ENCODE results near the gene PTN. TPM values are rescaled to one million over a fixed set of nuclear protein-coding genes. Genes with fewer than 3 reads are reported as not detected.
"Not testable (repeated sequence)": the region's sequence is repeated elsewhere in the genome, so short reads cannot be mapped to it uniquely, and the experiment has no call there.

Gene PTN
- total and polyA plus RNA-seq, 2 donors: 36.1 to 91.1 TPM

DNA sequence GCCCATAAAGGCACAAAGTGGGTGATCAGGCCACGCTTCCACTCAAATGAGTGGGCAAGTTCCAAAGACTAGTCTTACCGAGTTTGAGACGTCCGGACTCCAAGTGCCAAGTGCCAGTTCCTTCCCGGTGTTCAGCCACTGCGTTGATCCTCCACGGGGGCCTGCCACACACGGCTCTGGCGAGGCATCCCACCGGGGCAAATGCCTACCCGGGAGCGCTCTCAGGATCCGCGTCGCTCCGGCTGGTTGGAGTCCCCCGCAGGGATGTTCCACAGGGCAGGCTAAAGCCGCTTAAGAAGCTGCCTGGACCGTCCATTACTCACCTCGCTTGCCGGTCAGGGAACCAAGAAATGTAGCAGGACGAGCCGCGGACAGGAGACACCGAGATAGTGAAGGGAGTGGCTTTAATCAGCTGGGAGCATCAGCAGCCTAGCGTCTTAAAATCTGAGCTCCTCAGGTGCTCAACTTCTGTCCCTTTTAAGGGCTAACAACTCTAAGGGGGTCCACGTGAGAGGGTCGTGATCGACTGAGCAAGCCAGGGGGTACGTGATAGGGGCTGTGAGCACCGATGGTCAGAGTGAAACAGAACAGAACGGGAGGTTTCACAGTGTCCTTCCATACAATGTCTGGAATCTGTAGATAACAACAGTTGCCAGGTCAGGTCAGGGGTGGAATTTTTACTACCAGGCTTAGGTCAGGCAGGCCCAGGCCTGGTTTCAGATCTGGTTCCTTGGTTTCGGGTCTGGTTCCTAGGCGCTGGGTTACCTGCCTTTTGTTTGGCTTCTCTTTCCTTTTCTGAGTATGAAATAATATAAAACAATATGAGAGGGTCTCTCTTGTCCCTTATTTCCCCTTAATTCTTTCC is 75.3 kb downstream of the PTN start:
- H3K36me3 ChIP-seq (ENCODE audit: insufficient read depth); DNase-seq (ENCODE audit: extremely low spot score); H3K27ac ChIP-seq (ENCODE audit: low read depth); H3K4me1 ChIP-seq (ENCODE audit: insufficient read depth); H3K4me3 ChIP-seq (ENCODE audit: low read depth, low read length): not testable (repeated sequence)
- 95% methylated on average over 34 of the region's 34 CpGs for WGBS

DNA sequence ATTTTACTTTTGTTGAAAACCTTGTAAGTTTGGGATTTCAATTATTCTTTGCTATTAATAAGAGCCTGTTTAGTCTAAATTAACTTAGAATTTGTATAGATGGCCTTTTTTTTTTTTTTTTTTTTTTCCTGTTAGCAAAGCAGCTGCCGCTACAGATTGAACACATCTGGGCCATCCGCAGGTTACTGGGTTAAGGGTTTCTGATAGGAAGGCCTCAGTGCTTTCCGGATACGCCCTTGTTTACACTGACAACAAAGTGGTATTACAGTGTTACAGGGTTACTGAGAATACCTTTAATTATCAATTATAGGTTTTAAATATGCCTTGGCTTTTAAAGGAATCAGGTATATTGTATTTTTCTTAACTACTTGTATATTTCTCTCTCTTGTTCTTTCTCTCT is 76.8 kb downstream of the PTN start:
- no peak for DNase-seq (ENCODE audit: extremely low spot score)
- Histone ChIP-seq H3K36me3 (ENCODE audit: insufficient read depth) (no peaks in the 10 kb centered on the region), H3K4me1 (ENCODE audit: insufficient read depth) (no peaks in the 10 kb centered on the region), H3K4me3 (ENCODE audit: low read depth, low read length) (no peak overlapping the region), H3K27ac (ENCODE audit: low read depth) (no peak overlapping the region)
- WGBS: 55% methylated on average over 4 of the region's 4 CpGs

DNA sequence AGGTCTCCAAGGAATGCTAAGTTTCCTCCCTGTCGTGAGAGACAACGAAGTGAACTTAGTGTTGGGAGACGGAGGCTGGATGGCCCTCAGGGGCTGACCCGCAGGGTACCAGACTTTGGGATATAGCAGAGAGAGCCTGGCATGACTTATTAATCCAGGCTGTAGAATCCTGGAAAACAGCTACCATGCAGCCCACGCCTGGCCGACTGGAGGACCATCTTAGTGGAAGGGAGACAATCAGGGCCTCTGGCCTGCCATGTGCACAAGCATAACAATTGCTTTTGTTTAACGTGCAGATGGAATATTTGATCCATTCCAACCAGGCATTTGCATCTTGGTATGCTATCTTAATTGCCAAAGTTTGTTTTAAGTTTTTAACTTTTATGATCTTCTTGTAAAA is 78.1 kb downstream of the PTN start:
- H3K27ac ChIP-seq (ENCODE audit: low read depth); H3K4me3 ChIP-seq (ENCODE audit: low read depth, low read length); H3K36me3 ChIP-seq (ENCODE audit: insufficient read depth); DNase-seq (ENCODE audit: extremely low spot score); H3K4me1 ChIP-seq (ENCODE audit: insufficient read depth): not testable (repeated sequence)
- WGBS: 88% methylated on average over 7 of the region's 7 CpGs

DNA sequence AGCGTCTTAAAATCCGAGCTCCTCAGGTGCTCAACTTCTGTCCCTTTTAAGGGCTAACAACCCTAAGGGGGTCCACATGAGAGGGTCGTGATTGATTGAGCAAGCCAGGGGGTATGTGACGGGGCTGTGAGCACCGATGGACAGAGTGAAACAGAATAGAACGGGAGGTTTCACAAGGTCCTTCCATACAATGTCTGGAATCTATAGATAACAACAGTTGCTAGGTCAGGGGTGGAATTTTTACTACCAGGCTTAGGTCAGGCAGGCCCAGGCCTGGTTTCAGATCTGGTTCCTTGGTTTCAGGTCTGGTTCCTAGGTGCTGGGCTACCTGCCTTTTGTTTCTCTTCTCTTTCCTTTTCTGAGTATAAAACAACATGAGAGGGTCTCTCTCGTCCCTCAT is 80.9 kb downstream of the PTN start:
- Histone ChIP-seq H3K4me3 (ENCODE audit: low read depth, low read length) (no peak overlapping the region), H3K36me3 (ENCODE audit: insufficient read depth) (no peaks in the 10 kb centered on the region), H3K27ac (ENCODE audit: low read depth) (no peak overlapping the region), H3K4me1 (ENCODE audit: insufficient read depth) (no peaks in the 10 kb centered on the region)
- 95% methylated on average over 7 of the region's 7 CpGs for WGBS
- DNase-seq (ENCODE audit: extremely low spot score): no peak

DNA sequence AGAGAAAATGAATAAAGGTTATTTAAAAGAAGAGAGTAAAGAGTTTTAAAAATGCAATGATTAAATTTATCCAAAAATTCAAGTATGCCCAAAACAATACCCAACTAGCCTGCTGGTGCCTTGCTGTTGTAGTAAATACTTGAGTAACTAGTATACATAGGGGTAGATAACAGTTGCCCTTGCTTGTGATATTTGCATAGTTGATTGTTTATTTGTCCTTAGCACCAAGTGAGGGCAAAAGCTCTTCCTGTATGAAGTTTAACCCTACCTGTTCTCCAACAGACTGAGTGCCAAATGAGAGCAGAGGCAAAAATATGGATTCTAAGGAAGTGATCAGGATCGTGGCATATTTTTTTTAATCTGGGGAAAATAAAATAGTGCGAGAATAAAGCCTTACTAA is 85.0 kb downstream of the PTN start:
- H3K36me3 ChIP-seq (ENCODE audit: insufficient read depth): no peaks in the 10 kb centered on the region
- no peak overlapping the region for H3K4me3 ChIP-seq (ENCODE audit: low read depth, low read length)
- no peaks in the 10 kb centered on the region for H3K4me1 ChIP-seq (ENCODE audit: insufficient read depth)
- DNase-seq (ENCODE audit: extremely low spot score): no peak
- WGBS: 63% methylated on average over 2 of the region's 2 CpGs
- no peak overlapping the region for H3K27ac ChIP-seq (ENCODE audit: low read depth)

DNA sequence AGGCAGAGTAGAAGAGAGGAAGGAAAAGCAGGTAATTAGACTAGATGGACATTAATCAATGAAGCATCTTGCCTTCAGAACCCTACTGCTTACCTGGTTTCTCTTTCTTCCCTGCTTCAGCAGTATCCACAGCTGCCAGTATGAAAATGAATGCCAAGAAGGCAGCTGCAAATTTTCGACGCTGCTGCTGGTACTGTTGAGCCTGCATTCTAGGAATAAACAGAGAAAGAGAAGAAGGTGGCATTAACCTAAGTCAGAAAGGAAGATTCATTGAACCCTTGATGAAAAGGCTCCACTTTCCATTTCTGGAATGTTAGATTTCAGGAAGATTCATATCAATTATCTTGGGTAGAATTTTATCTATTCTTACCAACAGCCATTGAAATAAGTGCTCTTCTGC is 88.8 kb downstream of the PTN start:
- Histone ChIP-seq H3K4me1 (ENCODE audit: insufficient read depth) (no peaks in the 10 kb centered on the region), H3K27ac (ENCODE audit: low read depth) (no peak overlapping the region), H3K4me3 (ENCODE audit: low read depth, low read length) (no peak overlapping the region), H3K36me3 (ENCODE audit: insufficient read depth) (no peaks in the 10 kb centered on the region)
- WGBS: 87% methylated on average over 2 of the region's 2 CpGs
- no peak for DNase-seq (ENCODE audit: extremely low spot score)

DNA sequence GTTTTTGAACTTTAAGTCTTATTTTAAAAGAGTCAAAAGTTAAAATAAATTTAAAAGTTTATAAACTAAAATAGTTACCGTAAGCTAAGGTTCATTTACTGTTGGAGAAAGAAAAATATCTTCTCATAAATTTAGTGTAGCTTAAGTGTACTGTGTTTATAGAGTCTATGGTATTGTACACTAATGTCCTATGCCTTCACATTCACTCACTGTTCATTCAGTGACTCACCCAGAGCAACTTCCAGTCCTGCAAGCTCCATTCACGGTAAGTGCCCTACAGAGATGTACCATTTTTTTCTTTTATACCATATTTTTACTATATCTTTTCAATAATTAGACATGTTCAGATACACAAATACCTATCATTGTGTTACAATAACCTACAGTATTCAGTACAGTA is 97.6 kb downstream of the PTN start:
- 89% methylated on average over 2 of the region's 2 CpGs for WGBS
- no peak overlapping the region for H3K4me3 ChIP-seq (ENCODE audit: low read depth, low read length)
- no peak for DNase-seq (ENCODE audit: extremely low spot score)
- no peaks in the 10 kb centered on the region for H3K36me3 ChIP-seq (ENCODE audit: insufficient read depth)
- no peaks in the 10 kb centered on the region for H3K4me1 ChIP-seq (ENCODE audit: insufficient read depth)
- no peak overlapping the region for H3K27ac ChIP-seq (ENCODE audit: low read depth)

DNA sequence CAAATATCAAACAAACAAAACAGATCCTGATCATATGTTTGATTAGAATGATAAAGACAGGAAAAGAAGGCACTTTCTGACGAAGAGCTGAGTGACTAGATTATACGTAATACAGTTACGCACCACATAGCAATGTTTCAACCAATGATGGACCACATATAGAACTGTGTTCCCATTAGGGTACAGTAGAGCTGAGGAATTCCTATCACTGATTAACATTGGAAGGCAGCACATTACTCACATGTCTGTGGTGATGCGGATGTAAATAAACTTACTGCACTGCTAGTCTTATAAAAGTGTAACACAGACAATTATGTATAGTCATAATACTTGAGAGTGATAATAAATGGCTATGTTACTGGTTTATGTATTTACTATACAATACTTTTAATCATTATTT is 98.3 kb downstream of the PTN start:
- H3K27ac ChIP-seq (ENCODE audit: low read depth): no peak overlapping the region
- H3K36me3 ChIP-seq (ENCODE audit: insufficient read depth): no peaks in the 10 kb centered on the region
- no peaks in the 10 kb centered on the region for H3K4me1 ChIP-seq (ENCODE audit: insufficient read depth)
- H3K4me3 ChIP-seq (ENCODE audit: low read depth, low read length): no peak overlapping the region
- 96% methylated on average over 4 of the region's 4 CpGs for WGBS
- no peak for DNase-seq (ENCODE audit: extremely low spot score)

DNA sequence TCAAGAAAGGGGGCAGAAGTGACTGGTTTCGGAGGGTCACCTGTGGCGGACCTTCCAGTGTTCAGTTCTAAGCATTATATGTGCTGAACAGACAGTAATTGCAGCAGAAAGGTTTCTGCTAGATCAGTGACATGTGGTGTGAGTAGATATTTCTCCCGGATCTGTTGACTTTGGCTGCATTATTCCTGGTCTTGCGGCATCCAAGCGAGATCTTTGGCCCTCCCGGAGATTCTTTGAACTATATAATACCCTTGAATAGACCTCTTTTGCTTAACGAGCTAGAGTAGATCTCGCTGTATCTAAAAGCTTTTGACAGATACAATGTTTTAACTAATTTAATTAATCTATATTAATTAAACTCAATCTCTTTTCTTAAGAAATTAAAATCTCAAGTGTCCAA is 99.8 kb downstream of the PTN start:
- Histone ChIP-seq H3K4me3 (ENCODE audit: low read depth, low read length) (no peak overlapping the region), H3K36me3 (ENCODE audit: insufficient read depth) (no peaks in the 10 kb centered on the region), H3K27ac (ENCODE audit: low read depth) (no peak overlapping the region), H3K4me1 (ENCODE audit: insufficient read depth) (no peaks in the 10 kb centered on the region)
- no peak for DNase-seq (ENCODE audit: extremely low spot score)
- WGBS: 93% methylated on average over 8 of the region's 8 CpGs

DNA sequence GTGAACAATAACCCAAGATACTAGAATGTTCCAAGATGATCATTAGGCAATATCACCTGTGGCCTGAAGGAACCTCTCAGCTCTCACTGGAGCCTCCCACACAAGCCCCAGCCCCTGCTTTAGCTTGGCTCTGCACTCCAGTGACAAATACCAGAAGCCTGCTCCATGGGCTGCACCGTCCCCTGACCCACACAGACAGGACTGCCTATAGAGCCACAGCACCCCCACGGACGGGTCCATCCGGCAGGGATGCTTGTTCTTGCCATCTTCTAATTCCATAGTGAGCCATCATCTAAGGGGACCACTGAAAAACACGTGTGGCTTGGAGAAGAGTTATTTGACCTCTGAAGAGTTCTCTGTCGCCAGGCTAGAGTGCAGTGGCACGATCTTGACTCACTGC is 100.9 kb downstream of the PTN start:
- DNase-seq (ENCODE audit: extremely low spot score): no peak
- H3K4me3 ChIP-seq (ENCODE audit: low read depth, low read length): no peak overlapping the region
- 94% methylated on average over 7 of the region's 7 CpGs for WGBS
- no peaks in the 10 kb centered on the region for H3K36me3 ChIP-seq (ENCODE audit: insufficient read depth)
- H3K4me1 ChIP-seq (ENCODE audit: insufficient read depth): no peaks in the 10 kb centered on the region
- no peak overlapping the region for H3K27ac ChIP-seq (ENCODE audit: low read depth)

DNA sequence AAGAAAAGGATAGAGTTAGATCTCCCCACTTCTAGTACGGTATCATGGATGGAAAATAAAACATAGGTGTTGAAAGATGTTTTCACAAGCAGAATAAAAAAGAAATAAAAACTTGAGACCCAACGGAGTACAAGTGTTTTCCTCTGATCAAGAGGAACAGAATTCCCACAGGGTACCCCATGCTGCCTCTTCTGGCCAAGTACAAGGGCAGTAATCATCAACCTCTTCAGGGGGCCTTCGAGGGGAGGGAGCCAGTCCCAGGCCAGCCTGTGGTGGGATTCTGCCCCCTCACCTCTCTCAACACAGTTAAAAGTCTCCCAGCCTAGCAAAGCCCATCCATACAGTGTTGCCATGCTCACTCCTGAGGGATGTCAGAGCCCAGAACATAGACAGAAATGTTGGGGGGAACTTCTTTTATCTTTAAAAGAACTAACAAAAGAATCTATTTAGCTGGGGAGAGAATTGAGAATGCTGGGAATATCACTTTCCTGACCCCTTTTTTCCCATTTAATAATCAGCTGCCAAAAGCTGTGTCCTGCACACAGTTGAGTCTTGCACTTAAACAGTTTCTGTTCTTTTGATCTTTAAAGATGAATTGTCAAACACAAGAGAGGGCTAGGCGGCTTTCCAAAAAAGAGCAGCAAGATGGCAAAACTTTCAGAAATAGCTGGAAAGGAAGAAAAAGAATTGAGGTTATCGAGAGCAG is 101.7 kb downstream of the PTN start:
- 75% methylated on average over 5 of the region's 5 CpGs for WGBS
- no peak overlapping the region for H3K4me3 ChIP-seq (ENCODE audit: low read depth, low read length)
- DNase-seq (ENCODE audit: extremely low spot score): no peak
- H3K4me1 ChIP-seq (ENCODE audit: insufficient read depth): no peaks in the 10 kb centered on the region
- H3K36me3 ChIP-seq (ENCODE audit: insufficient read depth): no peaks in the 10 kb centered on the region
- no peak overlapping the region for H3K27ac ChIP-seq (ENCODE audit: low read depth)

DNA sequence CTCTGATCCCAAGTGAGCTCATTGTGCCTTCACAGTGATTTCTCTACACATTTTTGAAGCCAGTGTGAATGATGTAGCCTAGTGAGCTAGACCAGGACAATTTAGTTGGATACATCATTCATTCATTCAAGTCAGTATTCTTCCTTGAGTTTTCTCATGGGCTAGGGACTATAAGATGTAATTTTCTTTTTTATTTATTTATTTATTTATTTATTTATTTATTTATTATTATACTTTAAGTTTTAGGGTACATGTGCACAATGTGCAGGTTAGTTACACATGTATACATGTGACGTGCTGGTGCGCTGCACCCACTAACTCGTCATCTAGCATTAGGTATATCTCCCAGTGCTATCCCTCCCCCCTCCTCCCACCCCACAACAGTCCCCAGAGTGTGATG is 104.3 kb downstream of the PTN start:
- WGBS: 95% methylated on average over 3 of the region's 3 CpGs
- not testable (repeated sequence) for DNase-seq (ENCODE audit: extremely low spot score); H3K27ac ChIP-seq (ENCODE audit: low read depth); H3K4me3 ChIP-seq (ENCODE audit: low read depth, low read length); H3K4me1 ChIP-seq (ENCODE audit: insufficient read depth); H3K36me3 ChIP-seq (ENCODE audit: insufficient read depth)

DNA sequence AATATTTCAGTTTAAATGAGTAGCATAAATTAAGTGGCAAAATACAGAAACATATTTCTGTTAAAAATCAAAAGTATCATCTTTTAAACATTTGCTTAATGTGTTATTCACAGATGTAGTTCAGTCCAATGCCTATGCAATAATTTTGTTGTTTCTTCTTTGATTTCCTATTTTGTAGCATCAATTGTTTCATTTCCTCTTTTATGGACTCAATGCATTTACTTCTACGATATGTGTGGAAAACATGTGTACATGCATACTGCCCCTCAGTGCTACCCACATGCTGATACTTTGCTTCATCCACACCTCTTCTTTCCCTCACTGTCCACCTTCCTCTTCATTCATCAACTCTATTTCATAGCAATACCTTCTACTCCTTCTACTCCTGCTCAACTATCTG is 108.1 kb downstream of the PTN start:
- H3K4me1 ChIP-seq (ENCODE audit: insufficient read depth): no peaks in the 10 kb centered on the region
- 96% methylated on average over 1 of the region's 1 CpG for WGBS
- no peak overlapping the region for H3K27ac ChIP-seq (ENCODE audit: low read depth)
- no peaks in the 10 kb centered on the region for H3K36me3 ChIP-seq (ENCODE audit: insufficient read depth)
- DNase-seq (ENCODE audit: extremely low spot score): no peak
- no peak overlapping the region for H3K4me3 ChIP-seq (ENCODE audit: low read depth, low read length)

DNA sequence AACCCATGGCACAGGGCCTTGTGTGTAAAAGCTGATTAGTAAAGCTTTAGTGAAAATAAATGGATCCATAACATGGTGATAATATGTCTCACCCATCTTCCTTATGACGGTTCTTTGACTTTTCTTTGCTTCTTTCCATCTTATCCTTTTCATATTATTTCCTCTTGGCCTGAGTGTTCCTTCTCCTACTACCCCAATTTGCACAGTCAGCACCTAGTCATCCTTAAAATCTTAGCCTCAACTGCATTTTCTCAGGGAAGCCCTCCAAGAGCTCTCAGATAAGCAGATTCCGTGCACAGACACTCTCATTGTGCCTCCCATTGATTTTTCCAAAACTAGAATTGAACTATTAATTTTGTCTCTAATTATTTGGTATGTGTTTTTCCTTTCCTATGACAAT is 112.4 kb downstream of the PTN start:
- H3K4me1 ChIP-seq (ENCODE audit: insufficient read depth): no peaks in the 10 kb centered on the region
- no peaks in the 10 kb centered on the region for H3K36me3 ChIP-seq (ENCODE audit: insufficient read depth)
- H3K4me3 ChIP-seq (ENCODE audit: low read depth, low read length): no peak overlapping the region
- WGBS: 86% methylated on average over 2 of the region's 2 CpGs
- DNase-seq (ENCODE audit: extremely low spot score): no peak
- no peak overlapping the region for H3K27ac ChIP-seq (ENCODE audit: low read depth)

Data from urinary bladder (tissue), 4 donors.